PFSK-1 (cell line): ENCODE measurements around the gene KIF9.

Experiments
- FOXP2 ChIP-seq: optimal IDR thresholded peaks from 2 replicates; pipeline ENCODE3; 2011; ENCODE audit warnings: borderline replicate concordance, control low read depth, inconsistent platforms; ENCODE audit not compliant: insufficient read depth; ENCODE audit errors: extremely low read length, extremely low read depth
- POLR2AphosphoS5 ChIP-seq: IDR thresholded peaks from 2 replicates; pipeline ENCODE4 v1.6.1; 2012; ENCODE audit warnings: low read depth, mild to moderate bottlenecking, control low read depth, low read length, moderate library complexity
- REST ChIP-seq, 2 experiments: IDR thresholded peaks; 2 replicates each; pipeline versions ENCODE4 v1.6.1 to v1.8.0; 2011 to 2012; ENCODE audit warnings: low read depth in 2 of 2, low read length in 2 of 2, control low read depth in 1 of 2, inconsistent platforms in 1 of 2, mild to moderate bottlenecking in 1 of 2, moderate library complexity in 1 of 2; ENCODE audit not compliant: insufficient read depth in 1 of 2
- SIN3A ChIP-seq: IDR thresholded peaks from 2 replicates; pipeline ENCODE4 v1.6.1; 2012; ENCODE audit warnings: mild to moderate bottlenecking, low read length, moderate library complexity, borderline replicate concordance; ENCODE audit not compliant: insufficient read depth
- TAF1 ChIP-seq: IDR thresholded peaks from 2 replicates; pipeline ENCODE4 v1.6.1; 2012; ENCODE audit warnings: low read length, control low read depth, borderline replicate concordance; ENCODE audit not compliant: insufficient read depth

Gene KIF9

GRCh38 chr3:47243419-47244147 is 39.0 kb downstream of the KIF9 start:
- no peak for TF ChIP-seq SIN3A

- no peak for TF ChIP-seq TAF1
- no peak for TF ChIP-seq REST (IDR thresholded peaks at IDR 0.05; ENCODE audit: insufficient read depth in 1 of 2, low read depth in 2 of 2, low read length in 2 of 2)
- TF ChIP-seq FOXP2, result no peak
- TF ChIP-seq SIN3A, result no peak
- TF ChIP-seq POLR2AphosphoS5, result no peak
These were observed 42.7 kb downstream of the KIF9 start for GRCh38 chr3:47239929-47240328.

GRCh38 chr3:47238017-47238416 is 44.6 kb downstream of the KIF9 start:
- no peak for TF ChIP-seq SIN3A
- TF ChIP-seq FOXP2, result no peak
- no peak for TF ChIP-seq REST (IDR thresholded peaks at IDR 0.05; ENCODE audit: insufficient read depth in 1 of 2, low read depth in 2 of 2, low read length in 2 of 2)
- no peak for TF ChIP-seq POLR2AphosphoS5
- no peak for TF ChIP-seq TAF1

- no peak for TF ChIP-seq FOXP2
- no peak for TF ChIP-seq POLR2AphosphoS5
- TF ChIP-seq REST (IDR thresholded peaks at IDR 0.05; ENCODE audit: insufficient read depth in 1 of 2, low read depth in 2 of 2, low read length in 2 of 2), result no peak
- no peak for TF ChIP-seq SIN3A
- no peak for TF ChIP-seq TAF1
These were observed 54.5 kb downstream of the KIF9 start for GRCh38 chr3:47228088-47228487.

- TF ChIP-seq FOXP2, result no peak
- TF ChIP-seq TAF1, result no peak
These were observed 54.9 kb downstream of the KIF9 start for GRCh38 chr3:47227678-47228077.

- TF ChIP-seq FOXP2 (no peak), REST (IDR thresholded peaks at IDR 0.05; ENCODE audit: insufficient read depth in 1 of 2, low read depth in 2 of 2, low read length in 2 of 2) (no peak), SIN3A (no peak), TAF1 (no peak), POLR2AphosphoS5 (no peak)
These were observed 57.2 kb downstream of the KIF9 start for GRCh38 chr3:47225310-47225906.
